ENCODE results near the gene MYLK. TPM values are rescaled to one million over a fixed set of nuclear protein-coding genes. Genes with fewer than 3 reads are reported as not detected.
A peak's percentile ranks its signal among the peaks of the same experiment; 100 is the strongest.

The MYLK gene
- total RNA-seq, 1 donor from 2014 or later: 196 TPM

DNA sequence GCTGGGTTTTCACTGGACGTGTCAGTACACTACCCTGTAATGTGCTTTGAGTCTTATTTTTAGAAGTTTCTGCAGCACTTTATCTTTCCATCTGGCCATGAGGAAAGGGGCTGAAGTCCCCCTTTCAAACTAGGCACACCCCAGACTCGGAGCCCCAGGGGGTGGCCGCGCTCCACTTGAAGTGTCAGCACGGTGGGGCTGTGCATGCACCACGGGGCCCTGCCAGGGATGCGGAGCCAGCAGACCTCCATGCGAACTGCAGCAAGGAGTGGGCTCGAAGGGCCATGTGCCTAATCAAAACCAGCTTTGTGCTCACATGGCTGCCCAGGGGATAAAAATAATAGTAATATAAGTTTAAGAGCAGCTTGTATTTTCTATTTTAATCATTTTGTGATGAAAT lies 198.4 kb downstream of the MYLK start:
- Histone ChIP-seq H3K36me3 (peaks cover 68 to 78% of the 10 kb centered on the region in 2 donors), H3K4me1 (peaks cover 32 to 71% of the 10 kb centered on the region in 2 donors), H3K27ac (peak overlapping the region; percentile 91 to 92), H3K27me3 (no peaks in the 10 kb centered on the region), H3K4me3 (no peak overlapping the region), H3K9me3 (no peaks in the 10 kb centered on the region)
- TF ChIP-seq, protein P1, sequence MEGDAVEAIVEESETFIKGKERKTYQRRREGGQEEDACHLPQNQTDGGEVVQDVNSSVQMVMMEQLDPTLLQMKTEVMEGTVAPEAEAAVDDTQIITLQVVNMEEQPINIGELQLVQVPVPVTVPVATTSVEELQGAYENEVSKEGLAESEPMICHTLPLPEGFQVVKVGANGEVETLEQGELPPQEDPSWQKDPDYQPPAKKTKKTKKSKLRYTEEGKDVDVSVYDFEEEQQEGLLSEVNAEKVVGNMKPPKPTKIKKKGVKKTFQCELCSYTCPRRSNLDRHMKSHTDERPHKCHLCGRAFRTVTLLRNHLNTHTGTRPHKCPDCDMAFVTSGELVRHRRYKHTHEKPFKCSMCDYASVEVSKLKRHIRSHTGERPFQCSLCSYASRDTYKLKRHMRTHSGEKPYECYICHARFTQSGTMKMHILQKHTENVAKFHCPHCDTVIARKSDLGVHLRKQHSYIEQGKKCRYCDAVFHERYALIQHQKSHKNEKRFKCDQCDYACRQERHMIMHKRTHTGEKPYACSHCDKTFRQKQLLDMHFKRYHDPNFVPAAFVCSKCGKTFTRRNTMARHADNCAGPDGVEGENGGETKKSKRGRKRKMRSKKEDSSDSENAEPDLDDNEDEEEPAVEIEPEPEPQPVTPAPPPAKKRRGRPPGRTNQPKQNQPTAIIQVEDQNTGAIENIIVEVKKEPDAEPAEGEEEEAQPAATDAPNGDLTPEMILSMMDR (IDR thresholded peaks at IDR 0.05): no peak
- no peak for DNase-seq (ENCODE audit: low spot score in 2 of 2)
- intact Hi-C loops (cut with DNase I): no loop called here

DNA sequence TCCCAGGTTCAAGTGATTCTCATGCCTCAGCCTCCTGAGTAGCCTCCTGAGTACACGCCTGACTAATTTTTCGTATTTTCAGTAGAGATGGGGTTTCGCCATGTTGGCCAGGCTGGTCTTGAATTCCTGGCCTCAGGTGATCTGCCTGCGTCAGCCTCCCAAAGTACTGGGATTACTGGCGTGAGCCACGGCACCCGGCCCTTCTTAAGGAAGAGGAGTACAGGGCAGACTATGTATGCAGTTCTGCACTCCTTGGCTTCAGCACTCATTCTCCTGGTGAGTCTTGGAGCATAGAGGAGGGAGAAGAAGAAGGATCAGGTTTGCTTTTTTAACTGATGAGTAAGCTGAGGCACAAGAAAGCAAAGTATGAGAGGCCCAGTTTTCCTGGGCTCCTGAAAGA lies 199.5 kb downstream of the MYLK start:
- Histone ChIP-seq H3K9me3 (no peaks in the 10 kb centered on the region), H3K4me1 (peaks cover 22 to 66% of the 10 kb centered on the region in 2 donors), H3K4me3 (no peak overlapping the region), H3K27me3 (no peaks in the 10 kb centered on the region), H3K36me3 (peaks cover 64 to 75% of the 10 kb centered on the region in 2 donors), H3K27ac (peak overlapping the region; percentile 91 to 92)
- intact Hi-C loops (cut with DNase I): no loop called here
- TF ChIP-seq, protein P1 (IDR thresholded peaks at IDR 0.05): no peak
- DNase-seq (ENCODE audit: low spot score in 2 of 2): no peak

DNA sequence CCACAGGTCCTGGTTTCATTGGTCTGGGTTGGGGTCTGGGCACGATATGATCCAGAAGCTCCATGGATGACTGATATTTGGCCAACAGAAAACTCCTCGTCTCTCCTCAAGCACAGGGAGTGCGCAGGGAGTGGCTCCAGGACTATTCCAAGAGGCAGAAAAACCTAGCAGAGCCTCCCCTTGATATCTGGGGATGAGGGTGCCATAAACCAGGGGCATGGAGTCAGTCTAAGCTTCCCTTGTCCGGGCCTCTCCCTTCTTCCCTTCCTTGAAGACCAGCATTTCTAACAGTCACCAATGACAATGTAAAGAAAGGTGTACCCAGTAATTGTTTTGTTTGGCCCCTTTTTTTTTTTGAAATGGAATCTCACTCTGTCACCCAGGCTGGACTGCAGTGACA lies 199.9 kb downstream of the MYLK start:
- Histone ChIP-seq H3K9me3 (no peaks in the 10 kb centered on the region), H3K27ac (peak overlapping the region; percentile 91 to 92), H3K27me3 (no peaks in the 10 kb centered on the region), H3K4me3 (peak overlapping the region in 1 of 2 donors; percentile 4), H3K36me3 (peaks cover 66 to 75% of the 10 kb centered on the region in 2 donors), H3K4me1 (peaks cover 22 to 62% of the 10 kb centered on the region in 2 donors)
- intact Hi-C loops (cut with DNase I): no loop called here
- no peak for DNase-seq (ENCODE audit: low spot score in 2 of 2)
- TF ChIP-seq, protein P1 (IDR thresholded peaks at IDR 0.05): no peak

DNA sequence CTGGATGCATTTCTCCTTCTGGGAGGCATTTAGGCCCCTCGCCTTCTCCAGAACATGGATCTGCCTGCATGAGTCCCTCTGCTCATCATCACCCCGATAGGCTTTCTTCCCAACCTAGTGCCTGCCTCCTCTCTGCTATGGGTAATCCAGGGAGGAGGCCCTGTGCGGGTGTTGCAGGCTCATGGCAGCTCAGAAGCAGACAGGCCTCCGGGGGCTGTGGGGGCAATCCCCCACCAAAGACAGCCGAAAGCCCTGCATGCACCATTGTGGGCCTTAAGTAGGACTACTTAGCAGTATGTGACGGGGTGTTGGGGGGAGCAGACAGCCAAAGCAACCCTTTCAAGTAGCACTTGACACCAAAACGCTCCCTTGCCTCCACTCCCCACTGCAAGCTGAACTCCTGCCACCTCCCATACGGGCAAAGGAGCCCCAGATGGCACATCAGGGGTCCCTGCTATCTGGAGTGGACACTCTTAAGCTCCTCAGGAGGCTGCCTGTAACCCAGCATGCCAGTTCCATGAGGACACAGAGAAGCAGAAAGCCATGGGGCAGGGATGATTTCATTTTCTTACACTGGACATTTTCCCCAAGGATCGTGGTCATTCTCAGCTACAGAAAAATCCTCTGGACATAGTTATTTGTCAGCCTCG lies 200.5 kb downstream of the MYLK start:
- H3K27me3 ChIP-seq: no peaks in the 10 kb centered on the region
- H3K36me3 ChIP-seq: peaks cover 71% of the 10 kb centered on the region in 2 donors
- intact Hi-C loops (cut with DNase I): no loop called here
- peak overlapping the region; percentile 91 to 92 for H3K27ac ChIP-seq
- TF ChIP-seq, protein P1 (IDR thresholded peaks at IDR 0.05): no peak
- H3K4me3 ChIP-seq: peak overlapping the region in 1 of 2 donors; percentile 4
- no peak for DNase-seq (ENCODE audit: low spot score in 2 of 2)
- no peaks in the 10 kb centered on the region for H3K9me3 ChIP-seq
- peaks cover 17 to 61% of the 10 kb centered on the region in 2 donors for H3K4me1 ChIP-seq

DNA sequence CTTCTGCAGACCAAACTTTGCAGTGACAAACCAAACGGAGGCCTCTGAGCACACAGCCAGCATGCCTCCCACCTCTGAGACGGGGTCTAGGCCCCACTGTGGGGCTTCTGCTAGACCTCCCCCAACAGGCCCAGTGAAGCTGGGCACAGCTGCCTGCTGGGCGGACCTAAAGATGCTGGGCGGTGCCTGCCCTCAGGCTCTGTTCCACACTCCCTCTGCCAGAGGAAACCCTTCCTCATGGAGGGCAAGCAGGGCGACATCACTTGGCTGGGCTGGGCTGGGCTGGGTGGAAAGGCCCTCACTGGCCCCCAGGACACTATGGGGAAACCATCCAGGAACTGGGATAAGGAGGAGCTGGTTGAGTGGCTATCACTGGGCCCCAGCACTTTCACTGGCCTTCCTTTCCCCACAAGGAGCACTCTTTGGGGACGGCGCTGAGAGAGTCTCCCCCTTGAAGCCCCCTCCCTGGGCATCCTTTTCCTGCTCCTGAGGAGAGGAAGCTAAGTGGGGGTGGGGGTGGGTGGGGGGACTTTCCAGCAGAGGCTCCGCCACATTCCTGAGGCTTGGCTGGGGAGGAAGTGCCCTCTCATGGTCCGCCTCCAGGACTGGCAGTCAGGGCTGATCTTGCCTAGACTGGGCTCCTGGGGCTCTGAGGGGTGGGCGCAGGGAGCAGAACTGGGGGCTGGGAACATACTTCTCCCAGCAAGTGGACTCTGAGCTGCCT lies 201.2 kb downstream of the MYLK start:
- peaks cover 22 to 62% of the 10 kb centered on the region in 2 donors for H3K4me1 ChIP-seq

More for the DNA sequence above, 201.2 kb downstream of the MYLK start:
- H3K36me3 ChIP-seq: peaks cover 69 to 70% of the 10 kb centered on the region in 2 donors
- H3K27ac ChIP-seq: peak overlapping the region; percentile 91 to 92
- H3K9me3 ChIP-seq: no peaks in the 10 kb centered on the region
- DNase-seq (ENCODE audit: low spot score in 2 of 2): no peak
- intact Hi-C loops (cut with DNase I): no loop called here
- TF ChIP-seq, protein P1 (IDR thresholded peaks at IDR 0.05): no peak
- H3K27me3 ChIP-seq: no peaks in the 10 kb centered on the region
- peak overlapping the region in 1 of 2 donors; percentile 4 for H3K4me3 ChIP-seq

All from ascending aorta (tissue), 2 donors.